H1 (cell line): ENCODE results near the gene NUBP2. TPM values are rescaled to one million over a fixed set of nuclear protein-coding genes. Genes with fewer than 3 reads are reported as not detected.

Experiments used
- CTCF ChIA-PET: fragments of 300-600 bp; sonication (Branson Sonifier 250); formaldehyde crosslinking; loops from one replicate; lab custom pipeline; 2021; ENCODE audit not compliant: partially characterized antibody; lab: Charles Lee
- POLR2A ChIA-PET: fragments of 300-600 bp; sonication (Branson Sonifier 250); formaldehyde crosslinking; loops from one replicate; lab custom pipeline; 2021; ENCODE audit warnings: inconsistent platforms; ENCODE audit not compliant: partially characterized antibody; lab: Charles Lee
- DNase-seq, 2 experiments: peaks; one replicate each; pipeline versions ENCODE4 v3.0.0 to v3.0.0-alpha.2; 2010 to 2022; ENCODE audit warnings: low spot score in 2 of 2, low read depth in 1 of 2, mixed read lengths in 1 of 2
- FAIRE-seq: peaks from 2 replicates; lab custom pipeline; 2011; peaks lifted over from hg19 to GRCh38; lab: Jason Lieb, UNC
- H2AFZ ChIP-seq: 2 replicates; pipeline ENCODE4 v1.8.1; 2012; ENCODE audit warnings: low read length, inconsistent platforms
- H2AK5ac ChIP-seq: 2 replicates; pipeline ENCODE4 v1.6.1; 2013; ENCODE audit warnings: low read depth, low read length
- H2BK120ac ChIP-seq: replicated peaks from 2 replicates; pipeline ENCODE3; 2013; ENCODE audit warnings: low read depth, low read length, inconsistent platforms
- H2BK12ac ChIP-seq: 2 replicates; pipeline ENCODE4 v1.6.1; 2013; ENCODE audit warnings: low read depth, low read length
- H2BK15ac ChIP-seq: 2 replicates; pipeline ENCODE4 v1.6.1; 2013; ENCODE audit warnings: low read length
- H2BK20ac ChIP-seq: 2 replicates; pipeline ENCODE4 v1.6.1; 2013; ENCODE audit warnings: low read length
- H2BK5ac ChIP-seq: 2 replicates; pipeline ENCODE4 v1.6.1; 2013; ENCODE audit warnings: low read depth, low read length
- H3K14ac ChIP-seq: 2 replicates; pipeline ENCODE4 v1.6.1; 2013; ENCODE audit warnings: inconsistent platforms; ENCODE audit not compliant: insufficient read length
- H3K18ac ChIP-seq: 2 replicates; pipeline ENCODE4 v1.6.1; 2013; ENCODE audit warnings: low read length; ENCODE audit errors: extremely low read depth
- H3K23ac ChIP-seq: 2 replicates; pipeline ENCODE4 v1.6.1; 2013; ENCODE audit warnings: inconsistent platforms; ENCODE audit not compliant: insufficient read length
- H3K23me2 ChIP-seq: 2 replicates; pipeline ENCODE4 v1.6.1; 2013; ENCODE audit warnings: low read depth, low read length
- H3K27ac ChIP-seq: 2 replicates; pipeline ENCODE4 v1.6.1; 2011; ENCODE audit warnings: low read depth, low read length, inconsistent platforms
- H3K27me3 ChIP-seq, 4 experiments: replicated peaks in 1 of 4; 1 replicate in 1 of 4; 2 replicates in 3 of 4; pipeline versions ENCODE4 v1.6.1 to v1.8.1; 2011 to 2013; ENCODE audit warnings: low read length in 3 of 4, mild to moderate bottlenecking in 3 of 4, inconsistent platforms in 2 of 4, mixed read lengths in 2 of 4, moderate library complexity in 1 of 4; ENCODE audit not compliant: control insufficient read depth in 3 of 4, insufficient read depth in 3 of 4; ENCODE audit errors: extremely low read depth in 1 of 4
- H3K36me3 ChIP-seq, 4 experiments: 2 replicates each; pipeline versions ENCODE4 v1.6.1 to v1.8.1; 2011 to 2013; ENCODE audit warnings: mild to moderate bottlenecking in 4 of 4, low read length in 3 of 4, moderate library complexity in 2 of 4, control low read depth in 1 of 4, inconsistent platforms in 1 of 4; ENCODE audit not compliant: insufficient read depth in 4 of 4, control insufficient read depth in 2 of 4
- H3K4ac ChIP-seq: replicated peaks from 2 replicates; pipeline ENCODE3; 2013; ENCODE audit warnings: low read length, low read depth, mixed read lengths, inconsistent platforms; ENCODE audit not compliant: insufficient read length
- H3K4me1 ChIP-seq, 4 experiments: replicated peaks in 1 of 4; 1 replicate in 1 of 4; 2 replicates in 3 of 4; pipeline versions ENCODE4 v1.6.1 to v1.8.1; 2011 to 2013; ENCODE audit warnings: low read length in 3 of 4, inconsistent platforms in 2 of 4, mixed read lengths in 1 of 4; ENCODE audit not compliant: insufficient read depth in 4 of 4, control insufficient read depth in 3 of 4
- H3K4me2 ChIP-seq, 2 experiments: 2 replicates each; pipeline versions ENCODE4 v1.6.1 to v1.8.1; 2011 to 2013; ENCODE audit warnings: low read depth in 2 of 2, low read length in 2 of 2, control low read depth in 1 of 2, inconsistent platforms in 1 of 2, mild to moderate bottlenecking in 1 of 2; ENCODE audit not compliant: insufficient read depth in 1 of 2
- H3K4me3 ChIP-seq, 4 experiments: fragments of 200-600, 300-600 bp in 1 of 4; sonication (generic), shearing (Covaris generic), sonication (Bioruptor Twin) in 1 of 4; 2 replicates each; pipeline versions ENCODE4 v1.5.1 to v1.8.1; 2011 to 2016; ENCODE audit warnings: low read length in 4 of 4, low read depth in 3 of 4, control low read depth in 2 of 4, inconsistent platforms in 2 of 4, mild to moderate bottlenecking in 2 of 4, mixed read lengths in 1 of 4, moderate library complexity in 1 of 4; ENCODE audit not compliant: insufficient read depth in 2 of 4; ENCODE audit errors: extremely low read depth in 1 of 4
- H3K56ac ChIP-seq: replicated peaks from 2 replicates; pipeline ENCODE3; 2013; ENCODE audit warnings: low read depth, mild to moderate bottlenecking, mixed read lengths, low read length, inconsistent platforms; ENCODE audit not compliant: insufficient read length
- H3K79me1 ChIP-seq: 2 replicates; pipeline ENCODE4 v1.6.1; 2013; ENCODE audit warnings: low read depth, low read length, control low read depth
- H3K79me2 ChIP-seq, 2 experiments: 2 replicates each; pipeline versions ENCODE4 v1.6.1 to v1.8.1; 2012 to 2013; ENCODE audit warnings: low read length in 2 of 2, mild to moderate bottlenecking in 2 of 2, inconsistent platforms in 1 of 2; ENCODE audit not compliant: insufficient read depth in 2 of 2, control insufficient read depth in 1 of 2
- H3K9ac ChIP-seq, 4 experiments: replicated peaks in 1 of 4; 1 replicate in 1 of 4; 2 replicates in 3 of 4; pipeline versions ENCODE4 v1.6.1 to v1.8.1; 2011 to 2013; ENCODE audit warnings: low read depth in 3 of 4, low read length in 3 of 4, control low read depth in 2 of 4, mild to moderate bottlenecking in 2 of 4, moderate library complexity in 2 of 4, inconsistent platforms in 1 of 4; ENCODE audit errors: extremely low read depth in 1 of 4
- H3K9me3 ChIP-seq, 2 experiments: 2 replicates each; pipeline versions ENCODE4 v1.6.1 to v1.8.1; 2012 to 2013; ENCODE audit warnings: mild to moderate bottlenecking in 2 of 2, moderate library complexity in 2 of 2, control low read depth in 1 of 2, inconsistent platforms in 1 of 2, low read depth in 1 of 2, low read length in 1 of 2, mixed read lengths in 1 of 2; ENCODE audit not compliant: insufficient read depth in 2 of 2
- H4K20me1 ChIP-seq, 2 experiments: replicated peaks in 1 of 2; 2 replicates each; pipeline versions ENCODE3 to v1.8.1; 2011 to 2013; ENCODE audit warnings: inconsistent platforms in 2 of 2, low read length in 2 of 2, mild to moderate bottlenecking in 1 of 2; ENCODE audit not compliant: insufficient read depth in 2 of 2, control insufficient read depth in 1 of 2
- H4K5ac ChIP-seq: 2 replicates; pipeline ENCODE4 v1.6.1; 2013; ENCODE audit warnings: low read length, low read depth, mixed read lengths, inconsistent platforms; ENCODE audit not compliant: insufficient read length
- H4K8ac ChIP-seq: 2 replicates; pipeline ENCODE4 v1.8.0; 2013; ENCODE audit warnings: mild to moderate bottlenecking, moderate library complexity, low read length, inconsistent platforms; ENCODE audit not compliant: insufficient read depth; ENCODE audit errors: extremely low read depth
- H4K91ac ChIP-seq: replicated peaks from 2 replicates; pipeline ENCODE3; 2013; ENCODE audit warnings: low read length, mixed read lengths, inconsistent platforms; ENCODE audit not compliant: insufficient read length
- BACH1 ChIP-seq: IDR thresholded peaks from 2 replicates; pipeline ENCODE4 v1.6.1; 2012; ENCODE audit warnings: low read length, improper control_type of control experiment
- CBX8 ChIP-seq: fragments of 300-800, 300-1000 bp; sonication (generic); IDR thresholded peaks from 2 replicates; pipeline ENCODE4 v1.7.1; 2016; ENCODE audit warnings: low read depth, low read length, borderline replicate concordance
- CHD1 ChIP-seq: IDR thresholded peaks from 2 replicates; pipeline ENCODE4 v1.6.1; 2012; ENCODE audit warnings: low read depth, low read length, improper control_type of control experiment
- CTBP2 ChIP-seq: IDR thresholded peaks from 2 replicates; pipeline ENCODE4 v1.7.0; 2011; ENCODE audit warnings: borderline replicate concordance, mild to moderate bottlenecking, moderate library complexity, mixed read lengths, low read length; ENCODE audit not compliant: insufficient read depth, insufficient read length
- EP300 ChIP-seq, 2 experiments: IDR thresholded peaks; 1 replicate in 1 of 2; 2 replicates in 1 of 2; pipeline ENCODE4 v1.6.1; 2011 to 2012; ENCODE audit warnings: low read depth in 2 of 2, low read length in 2 of 2, mild to moderate bottlenecking in 2 of 2, borderline replicate concordance in 1 of 2, inconsistent platforms in 1 of 2, moderate library complexity in 1 of 2
- KDM5A ChIP-seq: fragments of 200-600 bp; IDR thresholded peaks from 2 replicates; pipeline ENCODE4 v1.7.1; 2012; ENCODE audit warnings: mild to moderate bottlenecking, low read length, inconsistent platforms, mixed read lengths
- TBP ChIP-seq: IDR thresholded peaks from 2 replicates; pipeline ENCODE4 v1.6.1; 2011; ENCODE audit warnings: low read depth, low read length, improper control_type of control experiment
- USF2 ChIP-seq: IDR thresholded peaks from 2 replicates; pipeline ENCODE4 v1.6.1; 2011; ENCODE audit warnings: low read length, improper control_type of control experiment
- WGBS, 2 experiments: shearing (Covaris generic) in 1 of 2; methylation state at CpG; one replicate each; pipeline versions ENCODE4 v1.1.6 to v1.1.7; 2013 to 2015; ENCODE audit warnings: low lambda C conversion rate in 2 of 2, mixed read lengths in 2 of 2, inconsistent platforms in 1 of 2, low coverage in 1 of 2, missing lambda C conversion rate in 1 of 2; ENCODE audit not compliant: insufficient replicate concordance in 2 of 2, insufficient coverage in 1 of 2, insufficient read length in 1 of 2; ENCODE audit errors: extremely low coverage in 1 of 2, missing lambda C conversion rate in 1 of 2; 5-methylcytosine and 5-hydroxymethylcytosine counted together
- polyA plus RNA-seq, 7 experiments: library from polyadenylated mRNA; depleted of rRNA in 3 of 7; stranded (reverse) in 5 of 7; unstranded in 2 of 7; fragments of >200 nt in 5 of 7; fragments of 200-250 nt in 2 of 7; gene quantifications; 1 replicate in 5 of 7; 2 replicates in 1 of 7; 4 replicates in 1 of 7; pipeline versions ENCODE4 v1.2.1 to v1.2.3, GENCODE V29; 2011 to 2013; ENCODE audit warnings: missing spikeins in 2 of 7, mixed read lengths in 2 of 7
- total RNA-seq: library from RNA; stranded (reverse); fragmentation: NEBNext Ultra II Directional; extraction: Animal tissue kit (Norgen Biotek cat#: 25700); gene quantifications from 2 replicates; pipeline ENCODE4 v1.2.1, GENCODE V29; 2021
- TF ChIP-seq, protein P1 (sequence below), 3 experiments: IDR thresholded peaks; 1 replicate in 2 of 3; 2 replicates in 1 of 3; pipeline versions ENCODE4 v1.5.1 to v1.6.1; 2011; ENCODE audit warnings: low read length in 3 of 3, mild to moderate bottlenecking in 3 of 3, inconsistent platforms in 2 of 3, low read depth in 1 of 3, moderate library complexity in 1 of 3; ENCODE audit not compliant: insufficient read depth in 1 of 3; ENCODE audit errors: control extremely low read depth in 1 of 3

The NUBP2 gene
- total and polyA plus RNA-seq, 2 of the 8 experiments (the other 6 are each of a cell fraction or from before 2014, with no cell fraction given) = 70.3 to 96.9 TPM

DNA sequence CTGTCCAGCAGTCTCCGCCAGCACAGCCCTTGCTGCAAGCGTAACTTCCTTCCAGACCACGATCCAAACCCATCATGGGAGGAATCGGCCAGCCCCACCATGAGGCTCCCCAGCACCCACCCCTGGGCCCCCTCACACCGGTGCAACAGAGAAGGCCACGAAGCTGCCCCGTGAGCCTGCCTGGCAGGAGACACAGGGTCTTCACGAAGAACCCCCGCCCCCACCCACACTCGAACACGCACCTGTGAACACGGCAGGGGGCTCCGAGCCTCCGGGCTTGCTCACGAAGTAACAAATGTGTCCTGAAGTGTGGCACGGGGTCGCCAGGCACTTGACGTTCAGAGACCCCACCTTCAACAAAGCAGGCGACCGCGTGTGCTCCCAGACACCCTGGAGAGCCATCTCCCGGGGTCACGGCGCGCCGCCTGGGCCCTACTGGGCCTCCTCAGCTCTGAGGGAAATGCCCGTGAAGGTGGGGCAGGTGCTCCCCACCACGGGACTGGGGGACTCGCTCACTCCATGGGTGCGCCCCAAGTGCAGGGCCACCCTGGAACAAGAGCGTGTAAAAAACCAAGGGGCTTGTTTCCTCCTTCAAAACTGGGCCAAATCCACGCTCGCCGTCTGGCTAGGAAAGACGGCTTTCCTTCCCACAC is 36.2 kb downstream of the NUBP2 start:
- Histone ChIP-seq H3K36me3 (peaks cover 0 to 9% (median 4%) of the 10 kb centered on the region in 4 experiments; a peak in 5 of 8 replicates), H2BK12ac (no peak overlapping the region)
- TF ChIP-seq CBX8 (no peak), CTBP2 (no peak), BACH1 (no peak), USF2 (no peak), CHD1 (no peak), TBP (no peak), EP300 (IDR thresholded peaks at IDR 0.05; ENCODE audit: borderline replicate concordance in 1 of 2, low read depth in 2 of 2, low read length in 2 of 2) (no peak), KDM5A (no peak)
- TF ChIP-seq, protein P1, sequence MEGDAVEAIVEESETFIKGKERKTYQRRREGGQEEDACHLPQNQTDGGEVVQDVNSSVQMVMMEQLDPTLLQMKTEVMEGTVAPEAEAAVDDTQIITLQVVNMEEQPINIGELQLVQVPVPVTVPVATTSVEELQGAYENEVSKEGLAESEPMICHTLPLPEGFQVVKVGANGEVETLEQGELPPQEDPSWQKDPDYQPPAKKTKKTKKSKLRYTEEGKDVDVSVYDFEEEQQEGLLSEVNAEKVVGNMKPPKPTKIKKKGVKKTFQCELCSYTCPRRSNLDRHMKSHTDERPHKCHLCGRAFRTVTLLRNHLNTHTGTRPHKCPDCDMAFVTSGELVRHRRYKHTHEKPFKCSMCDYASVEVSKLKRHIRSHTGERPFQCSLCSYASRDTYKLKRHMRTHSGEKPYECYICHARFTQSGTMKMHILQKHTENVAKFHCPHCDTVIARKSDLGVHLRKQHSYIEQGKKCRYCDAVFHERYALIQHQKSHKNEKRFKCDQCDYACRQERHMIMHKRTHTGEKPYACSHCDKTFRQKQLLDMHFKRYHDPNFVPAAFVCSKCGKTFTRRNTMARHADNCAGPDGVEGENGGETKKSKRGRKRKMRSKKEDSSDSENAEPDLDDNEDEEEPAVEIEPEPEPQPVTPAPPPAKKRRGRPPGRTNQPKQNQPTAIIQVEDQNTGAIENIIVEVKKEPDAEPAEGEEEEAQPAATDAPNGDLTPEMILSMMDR (IDR thresholded peaks at IDR 0.05; ENCODE audit: control extremely low read depth in 1 of 3, insufficient read depth in 1 of 3, low read depth in 1 of 3, low read length in 3 of 3) = no peak

More for the DNA sequence above, 36.2 kb downstream of the NUBP2 start:
- DNase-seq (no peak), FAIRE-seq (no peak)
- no peak overlapping the region for H2AFZ ChIP-seq
- H2BK5ac ChIP-seq = no peak overlapping the region
- H4K91ac ChIP-seq = no peak overlapping the region
- H2BK20ac ChIP-seq = no peak overlapping the region
- H3K18ac ChIP-seq = no peak overlapping the region
- no peak overlapping the region for H3K4me2 ChIP-seq
- H3K27me3 ChIP-seq = no peaks in the 10 kb centered on the region
- peaks cover 4 to 5% of the 10 kb centered on the region in 2 experiments for H4K20me1 ChIP-seq
- H3K56ac ChIP-seq = no peak overlapping the region
- no peak overlapping the region for H3K4me3 ChIP-seq
- no peaks in the 10 kb centered on the region; the same call in 1 of the 2 replicates for H3K79me1 ChIP-seq
- no peak overlapping the region for H4K8ac ChIP-seq
- no peak overlapping the region for H4K5ac ChIP-seq
- H3K9me3 ChIP-seq = no peaks in the 10 kb centered on the region
- H3K79me2 ChIP-seq = no peaks in the 10 kb centered on the region
- H3K4ac ChIP-seq = no peak overlapping the region
- no peak overlapping the region for H3K14ac ChIP-seq
- no peak overlapping the region for H3K23ac ChIP-seq
- POLR2A ChIA-PET = interaction anchor here (1.0 kb wide), 1 partner anchor 28 kb away, joined by 3 read pairs; no protein-coding TSS in a partner anchor
- WGBS, 2 experiments = 87% methylated on average over 26 of the region's 35 CpGs; no CpG with 5 or more reads in 1 of the 2 experiments
- H3K4me1 ChIP-seq = no peaks in the 10 kb centered on the region
- no peak overlapping the region for H2BK120ac ChIP-seq
- CTCF ChIA-PET = no interaction called here
- no peaks in the 10 kb centered on the region for H3K23me2 ChIP-seq
- H2AK5ac ChIP-seq = no peak overlapping the region
- H3K27ac ChIP-seq = no peak overlapping the region
- no peak overlapping the region for H3K9ac ChIP-seq
- no peak overlapping the region for H2BK15ac ChIP-seq
